HG03439 (cell line): ENCODE data around the gene UBASH3B.

Experiments used
- ATAC-seq: cut with Tn5 transposase; IDR thresholded peaks from one replicate; pipeline ENCODE4 v1.9.1; 2021; ENCODE audit warnings: mild to moderate bottlenecking, moderate library complexity; ENCODE audit not compliant: unreplicated experiment

The UBASH3B gene

GRCh38 chr11:122780296-122780949, 124.9 kb downstream of the UBASH3B start:
- ATAC-seq = no peak

GRCh38 chr11:122781378-122782195, 126.1 kb downstream of the UBASH3B start:
- ATAC-seq = peak; percentile 74

DNA sequence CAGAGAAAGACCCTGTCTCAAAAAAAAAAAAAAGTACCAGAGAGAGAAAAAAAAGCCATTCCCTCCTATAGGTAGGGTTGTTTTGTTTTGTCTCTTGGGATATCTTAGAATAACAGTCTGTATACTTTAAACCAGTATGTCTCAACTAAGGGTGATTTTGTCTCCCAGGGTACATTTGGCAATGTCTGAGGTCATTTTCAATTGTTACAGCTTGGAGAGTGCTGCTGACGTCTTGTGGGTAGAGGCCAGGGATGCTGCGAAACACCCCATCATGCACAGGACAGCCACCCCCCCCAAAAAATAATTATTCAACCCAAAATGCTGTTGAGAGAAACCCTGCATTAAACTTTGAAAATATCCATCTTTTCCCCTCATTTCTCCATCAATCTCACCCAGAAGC, 126.7 kb downstream of the UBASH3B start:
- ATAC-seq = no peak

DNA sequence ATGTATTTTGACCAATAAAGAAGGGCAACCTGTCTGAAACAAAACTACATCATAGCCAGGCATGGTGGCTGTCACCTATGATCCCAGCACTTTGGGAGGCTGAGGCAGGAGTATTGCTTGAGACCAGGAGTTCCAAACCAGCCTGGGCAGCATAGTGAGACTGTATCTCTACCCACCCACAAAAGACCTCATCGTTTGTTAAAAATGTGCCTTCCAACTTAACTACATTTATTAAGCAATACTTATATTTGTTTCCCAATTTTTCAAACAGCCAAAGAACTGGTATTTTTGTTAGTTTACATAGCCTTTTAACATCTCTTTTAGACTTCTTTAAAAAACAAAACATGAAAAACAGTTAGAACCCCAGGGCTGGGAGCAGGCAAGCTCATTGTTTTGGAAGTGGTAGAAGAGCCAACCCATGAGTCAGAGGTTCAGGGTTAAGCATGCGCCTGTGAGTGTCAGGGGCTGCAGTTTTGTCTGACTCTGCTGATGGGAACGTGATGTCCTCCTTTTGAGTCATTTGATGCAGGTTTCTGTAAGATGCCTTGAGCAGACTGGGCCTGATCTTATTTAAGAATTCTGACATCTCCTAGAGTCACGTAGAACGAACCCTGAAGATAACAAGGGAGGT, 128.9 kb downstream of the UBASH3B start:
- no peak for ATAC-seq

DNA sequence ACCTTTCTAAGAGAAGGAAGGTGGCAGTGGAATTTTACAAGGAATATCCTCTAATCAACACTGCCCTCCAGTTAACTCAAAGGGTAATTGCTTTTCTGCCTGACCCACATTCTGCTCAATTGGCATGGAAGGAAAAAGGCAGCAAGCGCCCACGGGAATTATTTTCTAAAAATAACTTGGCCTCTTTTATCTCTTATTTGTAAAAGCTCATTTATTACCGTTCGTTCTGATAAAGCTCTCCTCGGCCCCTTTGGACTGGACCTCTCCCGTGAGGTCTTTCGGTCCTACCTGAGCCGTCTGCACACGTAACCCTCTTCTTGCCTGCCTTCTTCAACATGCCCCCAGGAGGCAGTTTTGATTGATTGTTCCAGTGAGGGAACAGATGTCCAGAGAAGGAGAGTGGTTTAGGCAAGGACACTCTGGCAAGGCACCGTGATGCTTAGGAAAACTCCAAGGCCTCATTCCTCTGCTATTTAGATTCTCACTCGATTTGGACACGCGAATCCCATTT, 129.6 kb downstream of the UBASH3B start:
- ATAC-seq = no peak

- ATAC-seq = no peak
Measured at GRCh38 chr11:122786896-122787295, 131.4 kb downstream of the UBASH3B start.

DNA sequence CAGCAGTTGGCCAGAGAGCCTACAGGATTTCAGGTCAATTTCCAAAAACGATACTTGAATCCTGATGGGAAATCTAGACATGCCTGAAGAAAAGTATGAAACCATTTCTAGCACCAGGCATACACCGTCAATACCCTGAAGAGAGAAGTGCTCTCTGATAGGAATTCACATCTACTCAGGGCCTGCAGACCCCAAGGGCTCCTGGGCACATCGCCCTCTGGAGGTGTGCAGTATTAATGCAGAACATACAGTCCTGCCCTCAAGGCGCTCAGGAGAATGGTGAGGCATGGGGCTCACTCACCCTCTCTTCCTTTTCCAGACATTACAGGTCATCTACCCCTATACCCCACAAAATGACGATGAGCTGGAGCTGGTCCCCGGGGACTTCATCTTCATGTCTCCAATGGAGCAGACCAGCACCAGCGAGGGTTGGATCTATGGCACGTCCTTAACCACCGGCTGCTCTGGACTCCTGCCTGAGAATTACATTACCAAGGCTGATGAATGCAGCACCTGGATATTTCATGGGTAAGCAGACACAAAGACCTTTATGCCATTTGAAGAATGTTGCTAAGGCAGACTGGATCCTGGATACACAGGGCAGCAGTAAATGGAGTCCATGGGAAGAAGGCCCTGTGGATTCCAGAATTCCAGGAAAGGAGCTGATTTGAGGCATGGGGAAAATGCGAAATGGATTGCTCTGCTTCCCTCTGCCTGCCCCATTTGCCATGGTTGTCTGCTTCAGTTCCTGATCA, 133.4 kb downstream of the UBASH3B start:
- no peak for ATAC-seq

- ATAC-seq = no peak
Measured at GRCh38 chr11:122789907-122790306, 134.4 kb downstream of the UBASH3B start.

DNA sequence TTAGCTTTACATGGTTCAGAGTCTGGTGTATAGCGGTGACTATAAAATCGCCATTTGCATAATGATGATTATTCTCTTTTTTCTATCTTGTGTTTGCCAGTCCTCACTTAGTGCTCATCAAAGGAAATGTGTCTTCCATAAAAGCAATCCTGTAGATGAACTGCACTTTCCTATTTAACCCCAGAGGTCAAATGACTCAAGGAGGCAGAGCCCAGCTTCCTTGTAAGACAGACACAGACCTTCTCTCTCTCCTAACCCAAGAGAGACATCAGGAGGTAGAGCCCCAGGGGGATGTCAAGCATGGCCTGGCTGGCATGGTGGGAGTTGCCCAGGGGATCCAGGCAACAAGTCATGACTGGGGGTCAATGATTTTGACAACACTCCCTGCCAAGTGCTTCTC, 135.9 kb downstream of the UBASH3B start:
- ATAC-seq = no peak

GRCh38 chr11:122791836-122792235, 136.3 kb downstream of the UBASH3B start:
- ATAC-seq = no peak

GRCh38 chr11:122793515-122793914, 138.0 kb downstream of the UBASH3B start:
- no peak for ATAC-seq

DNA sequence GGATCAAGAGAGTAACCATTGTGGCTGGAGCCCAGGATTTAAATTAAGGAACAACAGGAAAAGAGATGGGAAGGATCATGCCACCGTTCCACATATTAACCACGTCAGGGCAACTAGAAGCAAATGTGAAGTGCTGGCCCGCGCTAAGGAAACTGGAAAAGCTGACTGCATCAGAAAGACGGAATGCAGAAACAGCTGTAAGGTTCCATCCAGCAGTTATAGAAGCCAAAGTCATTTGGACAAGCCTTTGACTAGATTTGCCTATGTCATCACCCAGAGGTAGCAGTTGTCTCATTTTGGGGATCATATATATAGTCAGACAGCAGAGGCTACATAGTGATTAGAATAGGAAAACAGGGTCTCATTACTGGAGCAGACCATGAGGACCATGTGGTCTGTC, 139.8 kb downstream of the UBASH3B start:
- ATAC-seq = no peak

DNA sequence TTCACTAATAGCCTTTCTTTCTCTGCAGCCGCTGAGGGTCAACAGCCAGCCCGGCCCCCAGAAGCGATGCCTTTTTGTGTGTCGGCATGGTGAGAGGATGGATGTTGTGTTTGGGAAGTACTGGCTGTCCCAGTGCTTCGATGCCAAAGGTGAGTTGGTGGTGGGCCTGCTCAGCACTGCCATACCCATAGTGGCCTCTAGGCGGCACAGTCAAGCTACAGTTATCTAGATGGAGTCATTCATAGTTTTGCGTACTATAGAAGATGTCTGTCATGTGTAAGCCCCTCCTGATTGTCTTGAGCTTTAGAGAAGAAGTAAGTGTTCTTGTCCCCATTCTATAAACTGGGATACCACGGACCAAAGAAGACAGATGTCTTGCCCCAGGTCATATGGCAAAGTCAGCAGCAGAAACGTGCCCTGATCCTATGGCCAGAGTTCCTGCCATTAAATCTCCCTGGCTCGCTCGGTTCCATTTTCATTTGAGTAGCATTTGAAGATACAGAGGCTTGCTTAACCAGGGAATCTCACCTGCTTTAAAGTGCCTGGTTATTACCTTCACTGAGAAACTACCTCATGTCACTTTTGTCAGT, 140.7 kb downstream of the UBASH3B start:
- ATAC-seq = no peak

GRCh38 chr11:122797651-122798050, 142.1 kb downstream of the UBASH3B start:
- ATAC-seq = no peak

DNA sequence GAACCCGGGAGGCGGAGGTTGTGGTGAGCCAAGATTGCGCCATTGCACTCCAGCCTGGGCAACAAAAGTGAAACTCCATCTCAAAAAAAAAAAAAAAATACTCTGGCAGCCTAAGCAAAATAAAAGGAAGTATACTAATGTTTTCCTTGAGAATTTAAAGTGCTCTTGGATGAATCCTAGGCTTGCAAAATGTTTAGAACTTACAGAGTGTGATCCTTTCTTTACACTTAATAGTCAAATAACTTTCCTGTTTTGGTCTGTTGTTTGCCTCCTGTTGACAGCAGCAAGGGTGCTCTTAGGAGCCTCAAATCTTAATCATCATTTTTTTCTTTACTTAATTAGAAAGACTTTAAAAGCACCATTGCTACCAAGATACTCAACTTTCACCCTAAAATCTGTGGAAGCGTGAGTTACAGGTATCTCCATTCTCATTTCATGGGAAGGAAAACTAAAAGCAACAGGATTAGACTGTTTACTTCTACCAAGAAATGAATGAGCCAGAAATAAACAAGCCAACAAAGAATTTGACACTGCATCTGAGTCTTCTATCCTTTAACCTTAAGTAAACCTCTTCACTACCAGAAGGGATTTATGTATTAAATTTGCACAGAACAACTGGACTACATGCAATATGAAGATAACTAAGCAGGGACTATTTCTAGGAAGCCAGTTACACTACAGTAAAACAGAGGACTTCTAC, 144.0 kb downstream of the UBASH3B start:
- no peak for ATAC-seq

- no peak for ATAC-seq
Measured at GRCh38 chr11:122802876-122803275, 147.4 kb downstream of the UBASH3B start.

DNA sequence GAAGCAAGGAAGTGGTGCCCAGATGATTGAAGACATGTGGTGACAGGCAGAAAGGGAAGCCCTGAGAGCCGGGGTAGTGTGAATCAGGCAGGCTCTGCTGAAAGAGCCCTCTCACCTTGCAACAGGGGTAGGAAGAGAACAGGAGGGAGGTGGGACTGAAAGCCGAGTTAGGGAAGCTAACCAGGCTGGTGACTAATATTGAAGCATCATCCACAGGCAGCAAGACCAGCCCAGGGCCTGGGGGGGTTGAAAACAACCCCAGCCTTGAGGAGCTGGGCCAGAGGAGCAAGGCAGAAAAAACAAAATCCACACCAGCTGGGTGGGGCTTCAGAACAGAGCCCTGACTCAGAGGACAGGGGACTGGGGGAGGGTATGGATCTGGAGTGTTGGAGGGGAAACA, 147.8 kb downstream of the UBASH3B start:
- ATAC-seq = no peak

GRCh38 chr11:122803716-122804115, 148.2 kb downstream of the UBASH3B start:
- ATAC-seq = no peak

- no peak for ATAC-seq
Measured at GRCh38 chr11:122804161-122804560, 148.6 kb downstream of the UBASH3B start.

DNA sequence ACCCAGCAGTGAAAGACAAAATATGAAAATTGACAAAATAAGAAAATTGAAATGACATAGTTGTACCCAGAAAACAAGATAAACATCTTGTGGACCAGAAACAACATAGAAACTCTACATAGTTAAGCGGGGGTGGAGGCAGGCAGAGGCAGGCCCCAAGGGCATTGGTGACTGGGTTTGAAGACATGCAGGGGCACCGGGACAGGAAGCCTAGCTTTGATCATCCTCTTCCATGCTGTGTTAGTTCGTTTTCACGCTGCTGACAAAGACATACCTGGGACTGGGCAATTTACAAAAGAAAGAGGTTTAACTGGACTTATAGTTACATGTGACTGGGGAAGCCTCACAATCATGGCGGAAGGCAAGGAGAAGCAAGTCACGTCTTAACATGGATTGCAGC, 149.3 kb downstream of the UBASH3B start:
- ATAC-seq = no peak
